ENCODE data around the gene BCAS4.

- TF ChIP-seq CTCF (conservative IDR thresholded peaks at IDR 0.05) (no peak), ZFX (IDR thresholded peaks at IDR 0.05) (no peak)
These were observed 44.0 kb downstream of the BCAS4 start for GRCh38 chr20:50838707-50839385.
